Left hindlimb (tissue), 1 donor: Measurements from ENCODE around the gene NHLRC1.
"Not testable (repeated sequence)": the region's sequence is repeated elsewhere in the genome, so short reads cannot be mapped to it uniquely, and the experiment has no call there.

Experiments
- DNase-seq: peaks from one replicate; pipeline ENCODE4 v3.0.0-alpha.2; 2018

Gene NHLRC1

DNA sequence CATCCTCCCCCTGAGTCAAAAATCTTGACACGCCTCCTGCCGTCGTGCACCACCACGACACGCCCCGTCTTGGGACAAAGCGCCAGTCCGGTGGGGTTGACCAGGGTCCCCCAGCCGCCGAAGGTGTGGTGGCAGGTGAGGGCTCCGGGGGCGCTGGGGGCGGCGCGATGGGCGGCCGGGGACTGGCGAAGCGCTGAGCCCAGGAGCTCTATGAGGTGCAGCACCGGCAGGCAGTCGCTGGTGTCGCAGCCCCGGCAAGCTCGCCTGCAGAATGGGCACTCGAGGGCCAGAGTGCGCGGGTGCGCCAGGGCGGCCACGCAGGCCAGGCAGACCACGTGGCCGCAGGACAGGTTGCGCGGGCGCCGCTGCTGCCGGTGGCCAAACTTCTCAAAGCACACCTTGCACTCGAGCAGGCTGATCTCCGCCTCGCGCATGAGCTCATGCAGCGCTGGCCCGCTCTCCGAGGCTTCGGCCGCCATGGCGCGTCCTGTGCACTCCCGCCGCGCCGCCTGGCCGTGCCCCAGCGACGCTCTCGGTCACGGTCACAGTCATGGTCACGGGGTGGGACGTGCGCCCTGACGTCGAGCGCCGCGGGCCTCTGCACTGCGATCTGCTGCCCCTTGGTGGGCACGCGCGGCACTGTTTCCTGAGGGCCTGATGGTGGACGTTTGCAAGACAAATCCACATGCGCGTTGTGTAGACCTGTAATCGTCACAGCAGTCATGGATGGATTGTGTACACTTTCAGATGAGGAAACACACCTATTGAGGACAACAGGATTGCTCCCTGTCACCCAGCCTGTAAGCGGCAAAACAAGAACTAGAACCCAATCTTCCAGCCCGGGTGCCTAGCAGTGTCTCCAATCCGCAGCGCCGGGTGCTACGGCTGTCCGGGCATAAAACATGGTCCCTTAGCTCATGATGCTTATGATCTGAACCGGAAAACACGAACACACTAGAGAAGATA, at the start of gene NHLRC1:
NHLRC1 (minus strand) TSS at position 550 of the 966 bp plus-strand sequence; CDS start at position 479, 71 bp downstream.
- DNase-seq = peak; percentile 90

DNA sequence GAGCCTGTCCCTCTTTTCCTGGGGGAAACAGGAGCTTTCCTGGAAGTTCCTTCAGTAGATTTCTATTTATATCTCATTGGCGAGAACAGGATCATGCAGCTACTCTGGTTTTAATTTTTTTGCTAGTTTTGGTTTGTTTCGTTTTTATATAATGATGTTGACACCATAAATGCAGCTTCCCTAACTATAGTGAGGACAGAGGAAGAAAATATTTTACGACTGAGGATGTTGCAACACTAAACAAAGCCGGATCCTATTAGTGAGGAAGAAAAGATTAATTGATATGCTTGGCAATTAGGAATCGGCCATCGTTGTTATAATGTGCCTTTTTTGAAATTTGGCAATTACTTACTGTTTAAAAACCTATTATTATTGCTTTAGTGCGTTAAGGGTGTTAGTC, 49.4 kb upstream of the NHLRC1 start:
- no peak for DNase-seq

DNA sequence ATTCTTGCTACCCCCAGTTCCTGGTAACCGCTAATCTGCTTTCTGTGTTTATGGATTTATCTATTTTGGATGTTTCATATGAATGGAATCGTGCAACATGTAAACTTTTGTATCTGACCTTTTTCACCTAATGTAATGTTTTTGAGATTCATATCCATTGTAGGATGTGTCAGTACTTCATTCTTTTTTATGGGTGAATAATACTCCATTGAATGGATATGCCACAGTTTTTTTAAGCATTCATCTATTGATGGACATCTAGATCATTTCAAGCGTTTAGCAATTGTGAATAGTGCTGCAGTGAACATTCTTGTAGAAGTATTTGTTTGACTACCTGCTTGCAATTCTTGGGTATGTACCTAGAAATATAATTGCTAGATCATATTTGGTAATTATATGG, 45.8 kb upstream of the NHLRC1 start:
- no peak for DNase-seq

DNA sequence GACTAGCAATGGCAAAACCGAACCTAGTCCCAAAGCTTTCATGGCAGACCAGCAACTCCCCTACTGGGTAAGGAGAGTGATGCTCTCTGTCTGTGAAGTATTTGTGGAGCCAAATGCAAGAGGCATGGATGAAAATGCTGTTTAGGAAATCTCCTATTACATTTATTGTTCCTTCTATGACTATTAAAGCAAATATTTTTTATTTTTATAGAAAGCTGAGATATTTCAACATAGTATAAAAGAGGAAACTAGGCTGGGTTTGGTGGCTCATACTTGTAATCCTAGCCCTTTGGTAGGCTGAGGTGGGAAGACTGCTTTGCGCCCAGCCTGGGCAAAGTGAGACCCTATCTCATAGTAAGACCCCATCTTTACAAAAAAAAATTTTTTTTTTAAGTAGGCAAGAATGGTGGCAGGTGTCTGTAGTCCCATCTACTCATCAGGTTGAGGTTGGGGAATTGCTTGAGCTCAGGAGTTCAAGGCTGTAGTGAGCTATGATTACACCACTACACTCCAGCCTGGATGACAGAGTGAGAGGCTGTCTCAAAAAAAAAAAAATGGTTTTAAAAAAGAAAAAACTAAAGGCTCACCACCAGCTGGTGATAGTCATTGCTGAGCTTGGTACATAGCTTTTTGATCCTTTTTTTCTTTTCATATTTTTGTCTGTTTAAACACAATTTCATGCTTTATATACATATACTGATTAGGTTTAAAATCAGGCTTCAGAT, 44.0 kb upstream of the NHLRC1 start:
- DNase-seq = no peak

DNA sequence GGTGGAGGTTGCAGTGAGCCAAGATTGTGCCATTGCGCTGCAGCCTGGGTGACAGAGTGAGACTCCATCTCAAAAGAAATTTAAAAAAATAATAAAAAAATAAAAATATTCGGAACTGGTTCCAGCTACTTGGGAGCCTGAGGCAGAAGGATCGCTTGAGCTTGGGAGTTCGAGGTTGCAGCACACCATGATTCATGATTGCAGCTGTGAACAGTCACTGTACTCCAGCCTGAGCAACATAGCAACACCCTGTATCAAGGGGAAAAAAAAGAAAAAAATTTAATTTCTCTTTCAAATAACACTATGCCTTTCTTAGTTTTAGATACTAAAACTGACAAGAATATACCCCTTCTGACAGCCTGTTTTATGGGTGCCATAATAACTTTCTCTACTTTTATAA, 43.3 kb upstream of the NHLRC1 start:
- no peak for DNase-seq

DNA sequence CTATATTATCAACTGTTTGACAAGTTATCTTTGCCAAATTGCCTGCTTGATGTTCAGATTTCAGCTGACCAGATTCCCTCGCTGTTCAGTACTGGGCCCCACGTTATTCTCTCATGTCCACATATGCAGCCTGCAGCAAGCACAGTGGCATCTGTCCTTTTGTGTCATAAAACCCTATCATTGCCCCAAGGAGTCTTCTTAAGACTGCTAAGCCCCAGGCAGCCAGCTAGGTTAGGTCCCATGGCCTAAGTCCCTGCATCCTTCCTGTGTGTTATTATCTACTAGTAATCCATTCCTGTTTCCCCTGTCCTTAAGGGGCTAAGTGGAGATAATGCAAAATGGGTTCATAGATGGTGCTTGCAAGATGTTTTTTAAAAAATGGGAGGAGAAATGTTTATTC, 39.9 kb upstream of the NHLRC1 start:
- no peak for DNase-seq

DNA sequence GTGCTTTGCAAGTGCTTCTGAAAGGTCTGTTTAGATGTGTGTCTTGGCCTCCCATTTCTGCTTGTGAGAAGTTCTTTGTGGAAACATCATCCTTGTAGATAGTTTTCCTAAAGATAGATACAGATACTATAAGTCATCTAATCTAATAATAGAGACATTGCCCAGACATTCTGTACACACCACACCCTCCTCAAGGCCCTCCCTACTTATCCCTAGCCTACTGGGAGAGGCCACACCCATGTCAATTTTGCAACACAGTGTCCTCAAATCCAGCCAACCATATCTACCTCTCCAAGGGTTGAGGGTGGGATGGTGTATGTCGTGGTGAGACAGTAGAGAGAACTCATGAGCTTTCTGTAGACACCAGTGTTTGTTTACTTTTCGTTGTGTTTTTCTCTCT, 39.0 kb upstream of the NHLRC1 start:
- DNase-seq = no peak

DNA sequence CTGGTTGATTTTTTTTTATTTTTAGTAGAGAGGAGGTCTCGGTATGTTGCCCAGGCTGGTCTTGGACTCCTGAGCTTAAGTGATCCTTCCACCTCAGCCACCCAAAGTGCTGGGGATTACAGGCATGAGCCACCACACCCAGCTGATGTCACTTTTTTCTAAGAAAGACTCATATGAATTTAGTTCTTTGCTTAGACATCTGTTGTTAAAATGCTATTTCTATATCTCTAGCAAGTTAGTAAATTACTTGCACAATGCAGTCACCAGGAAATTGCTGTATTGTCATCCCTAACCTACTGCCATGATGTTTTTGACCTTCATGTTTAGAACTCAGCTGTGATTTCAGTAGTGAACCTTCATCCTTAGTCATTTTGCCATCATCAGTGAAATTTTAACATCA, 38.4 kb upstream of the NHLRC1 start:
- DNase-seq = no peak

DNA sequence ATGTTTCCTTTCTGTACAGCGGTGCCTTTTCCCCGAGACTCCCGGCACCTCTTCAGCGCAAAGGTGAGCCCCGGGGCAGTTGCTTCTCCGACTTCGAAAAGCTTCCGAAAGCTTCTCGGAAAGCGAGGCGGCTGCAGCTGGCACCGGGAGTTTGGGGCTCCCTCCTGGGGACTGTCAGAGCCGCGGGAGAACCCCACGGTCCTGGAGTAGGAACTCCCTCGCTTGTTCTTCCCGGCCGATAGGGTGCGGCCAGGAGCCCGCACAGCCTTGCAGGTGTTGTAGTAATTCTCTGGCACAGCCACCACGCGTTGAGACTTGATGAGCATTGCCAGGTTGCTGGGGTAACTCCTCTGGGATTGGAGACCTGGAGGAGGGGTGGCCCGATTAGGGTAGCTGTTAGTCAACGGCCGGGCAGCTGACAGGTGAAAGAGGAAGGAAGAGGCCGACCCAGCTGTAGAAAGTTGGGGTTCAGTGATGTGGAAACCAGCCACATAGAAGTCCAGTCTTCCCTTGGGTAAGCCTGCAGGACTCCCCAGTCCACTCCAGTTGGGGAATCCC, 33.5 kb upstream of the NHLRC1 start:
- peak; percentile 38 for DNase-seq

DNA sequence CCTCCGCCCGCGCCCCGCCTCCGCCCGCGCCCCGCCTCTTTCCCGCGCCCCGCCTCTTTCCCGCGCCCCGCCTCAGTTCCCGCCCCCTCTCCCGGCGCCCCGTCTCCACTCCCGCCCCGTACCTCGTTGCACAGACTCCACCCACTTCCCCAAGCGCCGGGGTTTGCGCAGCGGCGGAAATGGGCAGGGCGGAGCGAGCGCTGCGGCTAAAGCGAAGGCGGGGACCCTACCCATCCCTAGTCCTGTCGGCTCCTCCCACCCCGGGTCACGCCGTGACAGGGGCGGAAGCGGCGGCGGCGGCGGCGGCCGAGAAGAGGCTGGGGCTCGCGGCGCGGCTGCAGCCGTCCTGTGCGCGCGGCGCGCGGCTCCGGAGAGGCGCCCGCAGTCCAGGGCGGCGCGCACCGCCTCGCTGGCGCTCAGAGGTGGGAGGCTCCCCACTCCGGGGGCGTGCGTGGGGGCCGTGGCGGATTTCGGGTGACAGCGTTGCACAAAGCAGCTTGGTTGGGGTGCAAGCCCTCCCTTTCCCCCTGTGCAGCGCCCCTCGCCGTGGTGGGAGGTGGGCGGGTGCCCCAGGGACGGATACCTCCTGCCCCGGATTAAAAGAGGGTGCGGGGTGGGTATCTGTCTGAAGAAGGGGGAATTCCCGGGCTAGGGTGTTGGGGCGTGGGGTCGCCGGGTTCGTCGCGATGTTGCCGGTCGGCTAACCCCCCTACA, 32.8 kb upstream of the NHLRC1 start, which contains the start of gene KDM1B:
KDM1B (plus strand) TSS at position 273 of the 714 bp plus-strand sequence. CDS start 4,474 bp downstream, outside the sequence.
- peak; percentile 99 for DNase-seq

DNA sequence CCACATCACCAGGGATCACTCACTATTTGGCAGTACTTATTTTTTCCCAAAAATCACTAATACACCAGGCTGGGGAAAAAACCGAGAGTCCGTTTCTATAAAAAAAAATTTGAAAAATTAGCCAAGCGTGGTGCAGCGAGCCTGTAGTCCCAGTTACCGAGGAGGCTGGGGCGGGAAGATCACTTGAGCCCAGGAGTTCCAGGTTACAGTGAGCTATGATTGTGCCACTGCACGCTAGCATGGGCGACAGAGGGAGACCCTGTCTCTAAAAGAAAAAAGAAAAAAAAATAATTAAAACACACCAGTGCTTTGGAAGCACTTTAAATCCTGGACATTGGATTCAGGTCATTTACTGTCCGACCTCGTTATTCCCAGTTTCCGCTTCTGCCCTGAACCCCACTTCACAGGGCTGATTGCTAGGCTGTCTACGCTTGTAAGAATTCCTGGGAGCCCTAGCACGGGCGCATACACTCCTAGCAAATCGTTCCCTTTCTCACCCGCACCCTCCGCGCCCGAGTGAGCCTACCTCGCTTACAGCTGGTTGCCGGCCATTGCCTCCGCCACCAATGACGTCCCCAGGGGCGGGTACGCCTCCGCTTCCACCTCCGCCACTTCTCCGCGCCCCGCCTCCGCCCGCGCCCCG, 32.2 kb upstream of the NHLRC1 start, which contains the start of gene TPMT:
TPMT (minus strand) TSS at position 571 of the 643 bp plus-strand sequence. CDS start 5,950 bp downstream, outside the sequence.
- no peak for DNase-seq

DNA sequence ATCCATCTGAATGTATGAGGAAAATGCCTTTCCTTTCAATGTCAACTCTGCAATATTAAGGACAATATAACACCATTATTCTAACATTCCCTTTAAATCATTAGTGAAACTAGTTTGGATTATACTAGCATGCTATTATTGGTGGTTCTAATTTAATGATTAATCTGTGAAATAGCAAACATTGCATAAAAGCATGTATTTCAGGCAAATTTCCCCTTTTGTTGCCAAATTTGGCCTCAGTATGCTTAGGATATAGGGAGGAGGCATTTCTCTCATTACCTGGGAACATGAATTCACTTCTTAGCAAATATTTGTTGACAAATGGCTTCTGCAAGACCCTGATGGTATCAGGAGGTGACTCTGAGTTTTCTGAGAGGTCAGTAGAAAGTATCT, 30.8 kb upstream of the NHLRC1 start:
- no peak for DNase-seq

DNA sequence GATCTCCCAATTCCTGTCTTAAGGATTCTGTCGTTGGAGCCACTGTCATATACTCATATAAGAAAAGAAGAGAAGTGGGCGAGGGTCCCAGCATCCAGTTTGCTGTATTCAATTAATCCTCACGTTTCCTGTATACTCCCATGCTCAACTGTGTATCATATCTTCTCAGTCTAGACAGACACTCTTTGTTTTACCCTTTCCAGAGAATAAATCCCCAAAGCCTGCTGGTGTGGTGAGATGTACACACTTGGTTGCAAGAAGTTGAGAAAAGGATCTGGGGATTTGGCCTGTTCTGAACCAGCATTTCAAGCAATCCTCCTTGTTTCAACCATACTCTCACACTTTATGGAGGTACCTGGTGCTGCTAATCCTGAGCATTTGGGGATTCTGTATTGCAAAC, 29.3 kb upstream of the NHLRC1 start:
- no peak for DNase-seq

DNA sequence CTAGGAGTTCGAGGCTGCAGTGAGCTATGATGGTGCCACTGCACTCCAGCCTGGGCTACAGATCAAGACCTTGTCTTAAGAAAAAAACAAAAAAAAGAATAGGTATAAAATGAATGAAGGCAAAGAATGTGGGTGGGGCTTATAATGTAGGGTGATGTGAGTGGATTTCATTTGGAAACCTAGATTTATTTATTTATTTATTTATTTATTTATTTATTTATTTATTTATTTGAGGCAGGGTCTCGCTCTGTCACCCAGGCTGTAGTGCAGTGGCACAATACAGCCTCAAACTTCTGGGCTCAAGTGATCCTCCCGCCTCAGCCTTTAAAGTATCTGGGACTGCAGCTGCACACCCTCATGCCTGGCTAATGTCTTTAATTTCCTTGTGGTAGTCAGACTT, 28.9 kb upstream of the NHLRC1 start:
- DNase-seq = not testable (repeated sequence)

DNA sequence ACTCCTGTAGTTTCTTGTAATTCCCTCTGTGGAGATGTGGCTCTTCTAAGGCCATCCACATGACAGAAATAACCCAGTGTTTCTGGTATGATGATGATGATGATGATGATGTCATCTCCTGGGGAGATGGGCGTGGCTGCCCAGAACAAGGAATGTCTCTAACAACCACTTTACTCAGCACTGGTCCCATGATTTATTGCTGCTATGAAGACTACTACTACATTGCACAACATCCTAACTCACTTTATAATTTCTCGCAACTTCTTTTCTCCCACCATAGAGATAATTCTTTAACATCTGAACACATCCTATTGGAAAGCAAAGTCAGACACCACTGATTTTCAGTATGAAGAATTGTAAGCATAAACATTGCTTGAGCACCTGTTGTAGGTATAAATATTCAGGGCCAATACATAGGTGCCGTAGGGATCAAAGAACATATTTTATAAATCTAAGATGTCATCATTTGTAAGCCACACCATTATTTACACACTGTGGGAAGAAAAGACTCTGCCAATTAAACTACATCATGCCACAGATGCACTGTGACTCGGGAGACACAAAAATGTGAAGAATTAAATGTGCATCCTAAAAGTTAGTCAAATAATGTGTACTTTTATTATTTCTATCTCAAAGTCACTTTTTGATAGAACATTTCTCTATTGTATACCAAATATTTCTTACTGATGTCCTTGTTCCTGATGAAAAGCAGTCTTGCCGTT, 26.0 kb upstream of the NHLRC1 start:
- no peak for DNase-seq

DNA sequence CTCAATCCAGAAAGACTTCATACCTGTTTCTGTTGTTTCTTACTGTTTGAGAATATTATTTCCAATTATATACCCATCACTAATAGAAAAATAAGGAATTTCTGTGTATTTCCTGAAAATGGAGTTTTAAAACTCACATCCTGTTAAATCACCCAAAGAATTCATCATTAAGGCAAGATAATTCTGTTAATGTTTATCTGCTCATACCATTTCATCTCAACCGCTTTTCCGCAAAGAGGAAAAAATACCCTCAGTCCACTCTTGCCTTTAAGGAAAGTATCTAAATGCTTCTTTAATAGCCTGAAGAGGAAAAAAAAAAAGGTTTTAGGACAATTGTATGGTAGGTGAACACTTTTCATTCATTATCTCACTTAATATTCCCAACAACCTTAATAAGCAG, 25.1 kb upstream of the NHLRC1 start:
- no peak for DNase-seq

DNA sequence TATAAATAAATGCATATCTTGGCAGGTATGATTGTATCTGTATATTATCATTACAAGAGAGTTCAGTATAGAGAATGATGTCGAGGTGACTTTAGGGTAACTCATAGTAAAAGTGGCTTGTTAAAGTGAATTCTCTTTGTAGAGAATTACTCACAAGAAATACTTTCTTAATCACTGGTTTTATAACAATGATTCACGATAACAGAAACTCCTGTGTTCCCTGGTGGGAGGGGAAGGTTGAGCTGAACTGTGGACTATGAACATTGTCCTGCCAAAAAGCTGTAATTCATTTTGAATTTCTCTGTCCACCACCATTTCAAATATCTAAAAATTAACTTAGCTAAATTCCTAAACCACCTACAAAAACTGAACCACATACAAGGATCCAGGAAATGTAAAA, 24.7 kb upstream of the NHLRC1 start:
- DNase-seq = no peak

DNA sequence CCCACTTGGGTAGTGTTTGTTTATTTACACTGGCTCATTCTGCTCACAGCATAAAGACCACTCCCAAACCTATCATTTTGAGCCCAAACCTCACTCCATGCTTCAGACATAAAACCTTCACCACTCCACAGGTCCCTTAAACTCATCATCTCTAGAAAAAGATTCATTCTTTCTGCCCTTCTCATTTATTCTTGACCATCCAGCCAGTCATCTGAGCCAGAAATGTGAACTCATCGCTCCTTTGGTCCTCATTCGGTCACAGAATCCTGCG, 20.0 kb upstream of the NHLRC1 start:
- DNase-seq = no peak

DNA sequence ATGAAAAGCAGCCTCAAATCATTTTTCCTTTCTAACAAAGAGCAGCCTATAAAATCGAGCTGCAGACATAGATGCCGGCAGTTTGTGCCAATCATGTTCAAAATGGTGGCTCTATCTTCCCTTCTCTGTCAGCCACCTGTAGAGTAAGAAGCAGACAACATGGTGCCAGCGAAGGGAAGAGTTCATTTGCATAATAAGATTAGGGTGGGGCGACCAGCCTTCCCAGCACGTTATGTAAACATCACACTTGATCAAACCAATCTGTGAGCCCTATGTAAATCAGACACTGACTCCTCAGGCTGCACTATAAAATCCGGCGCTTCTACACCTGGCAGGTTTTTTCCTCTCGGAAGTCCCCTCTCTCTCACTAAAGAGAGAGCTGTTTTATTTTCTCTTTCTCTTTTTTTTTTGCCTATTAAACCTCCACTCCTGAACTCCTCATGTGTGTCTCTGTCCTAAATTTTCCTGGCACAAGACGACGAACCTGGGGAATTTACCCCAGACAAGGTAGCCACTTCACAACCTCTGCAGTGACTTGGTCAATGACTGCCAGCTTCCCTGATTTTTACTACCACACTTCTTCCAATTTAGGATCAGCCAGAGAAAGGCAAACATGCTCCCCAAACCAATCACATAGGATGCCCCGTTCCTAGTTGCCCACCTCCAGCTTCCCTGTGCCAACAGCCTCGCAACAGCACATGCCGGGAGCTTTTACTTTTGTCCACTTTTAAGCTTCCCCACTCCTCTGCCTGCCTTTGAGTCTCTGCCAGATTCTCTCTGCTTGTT, 19.5 kb upstream of the NHLRC1 start:
- no peak for DNase-seq

DNA sequence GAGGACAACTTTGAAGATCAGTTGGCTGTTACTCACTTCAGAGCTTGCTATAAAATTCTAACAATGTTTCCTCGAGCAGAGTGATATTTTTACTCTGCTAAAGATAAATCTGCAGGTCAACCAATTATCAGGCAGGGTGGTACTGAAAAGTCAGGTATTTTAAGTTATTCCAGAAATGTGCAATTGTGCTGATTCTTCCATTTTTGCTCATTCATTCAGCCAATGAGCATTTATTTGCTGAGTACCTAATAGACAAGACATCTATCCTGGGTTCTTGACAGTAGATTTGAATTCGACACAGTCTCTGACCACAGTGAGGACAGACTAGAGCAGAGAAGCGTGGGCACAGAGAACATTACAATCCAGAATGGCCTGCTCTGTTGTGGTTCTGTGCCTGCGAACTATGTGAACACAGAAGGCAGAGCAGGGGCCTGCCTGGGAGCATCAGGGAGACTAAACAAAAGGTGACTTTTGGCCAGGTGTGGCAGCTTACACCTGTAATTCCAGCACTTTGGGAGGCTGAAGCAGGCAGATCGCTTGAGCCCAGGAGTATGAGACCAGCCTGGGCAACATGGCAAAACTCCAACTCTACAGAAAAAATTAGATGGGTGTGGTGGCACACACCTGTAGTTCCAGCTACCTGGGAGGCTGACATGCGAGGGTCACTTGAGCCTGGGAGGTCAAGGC, 17.6 kb upstream of the NHLRC1 start:
- no peak for DNase-seq
